Neuronal stem cell (in vitro differentiated cells): Measurements from ENCODE around the gene DZIP1.

Source experiments
- DNase-seq: peaks from one replicate; pipeline ENCODE4 v3.0.0-alpha.2; 2013; ENCODE audit warnings: low spot score
- H2AFZ ChIP-seq: one replicate; pipeline ENCODE4 v1.6.1; 2013; ENCODE audit warnings: mild to moderate bottlenecking, low read length, inconsistent platforms
- H2AK5ac ChIP-seq: 2 replicates; pipeline ENCODE4 v1.6.1; 2013; ENCODE audit warnings: low read depth, mild to moderate bottlenecking, inconsistent platforms, low read length, moderate library complexity, mixed read lengths
- H2BK120ac ChIP-seq: 2 replicates; pipeline ENCODE4 v1.6.1; 2013; ENCODE audit warnings: low read depth, mild to moderate bottlenecking, inconsistent platforms, low read length, moderate library complexity, mixed read lengths
- H2BK12ac ChIP-seq: one replicate; pipeline ENCODE4 v1.6.1; 2013; ENCODE audit warnings: low read length, inconsistent platforms
- H2BK15ac ChIP-seq: 2 replicates; pipeline ENCODE4 v1.6.1; 2013; ENCODE audit warnings: mild to moderate bottlenecking, low read length, inconsistent platforms, mixed read lengths
- H2BK5ac ChIP-seq: one replicate; pipeline ENCODE4 v1.6.1; 2013; ENCODE audit warnings: inconsistent platforms, mild to moderate bottlenecking, low read length, moderate library complexity
- H3K14ac ChIP-seq: one replicate; pipeline ENCODE4 v1.6.1; 2013; ENCODE audit warnings: low read length, inconsistent platforms
- H3K18ac ChIP-seq: 2 replicates; pipeline ENCODE4 v1.6.1; 2013; ENCODE audit warnings: low read length, inconsistent platforms
- H3K23ac ChIP-seq: 2 replicates; pipeline ENCODE4 v1.6.1; 2013; ENCODE audit warnings: low read depth, mild to moderate bottlenecking, mixed read lengths, low read length, inconsistent platforms; ENCODE audit not compliant: poor library complexity
- H3K27ac ChIP-seq: replicated peaks from 3 replicates; pipeline ENCODE4 v1.5.1; 2013; ENCODE audit warnings: low read length, inconsistent platforms
- H3K27me3 ChIP-seq, 3 experiments: 2 replicates each; pipeline ENCODE4 v1.6.1; 2013; ENCODE audit warnings: low read length in 3 of 3, mild to moderate bottlenecking in 2 of 3, inconsistent platforms in 1 of 3, low read depth in 1 of 3, mixed read lengths in 1 of 3, moderate library complexity in 1 of 3; ENCODE audit not compliant: control insufficient read depth in 3 of 3, insufficient read depth in 3 of 3
- H3K36me3 ChIP-seq, 2 donors: replicated peaks in 1 of 2; 2 replicates each; pipeline ENCODE4 v1.6.1; 2013; ENCODE audit warnings: low read length in 2 of 2; ENCODE audit not compliant: control insufficient read depth in 2 of 2, insufficient read depth in 2 of 2
- H3K4ac ChIP-seq: 2 replicates; pipeline ENCODE4 v1.6.1; 2013; ENCODE audit warnings: inconsistent platforms, mild to moderate bottlenecking, low read length, moderate library complexity
- H3K4me1 ChIP-seq, 2 donors: 1 replicate in 1 of 2; 2 replicates in 1 of 2; pipeline ENCODE4 v1.6.1; 2013; ENCODE audit warnings: low read length in 2 of 2, low read depth in 1 of 2; ENCODE audit not compliant: control insufficient read depth in 2 of 2, insufficient read depth in 1 of 2
- H3K4me2 ChIP-seq: one replicate; pipeline ENCODE4 v1.6.1; 2013; ENCODE audit warnings: mild to moderate bottlenecking, low read length, inconsistent platforms; ENCODE audit not compliant: insufficient read depth, poor library complexity, severe bottlenecking
- H3K4me3 ChIP-seq, 2 donors: 2 replicates each; pipeline ENCODE4 v1.5.1; 2013; ENCODE audit warnings: low read length in 2 of 2, mild to moderate bottlenecking in 2 of 2, inconsistent platforms in 1 of 2, moderate library complexity in 1 of 2
- H3K79me1 ChIP-seq: one replicate; pipeline ENCODE4 v1.6.1; 2013; ENCODE audit warnings: low read depth, mild to moderate bottlenecking, inconsistent platforms, low read length, moderate library complexity
- H3K9ac ChIP-seq: one replicate; pipeline ENCODE4 v1.6.1; 2013; ENCODE audit warnings: mild to moderate bottlenecking, low read depth, low read length, inconsistent platforms; ENCODE audit not compliant: poor library complexity
- H3K9me3 ChIP-seq, 2 donors: replicated peaks in 1 of 2; 2 replicates each; pipeline versions ENCODE3 to v1.6.1; 2013; ENCODE audit warnings: low read length in 2 of 2, mild to moderate bottlenecking in 2 of 2, inconsistent platforms in 1 of 2, low read depth in 1 of 2, mixed read lengths in 1 of 2, moderate library complexity in 1 of 2; ENCODE audit not compliant: control insufficient read depth in 2 of 2, insufficient read depth in 1 of 2
- H4K8ac ChIP-seq: one replicate; pipeline ENCODE4 v1.6.1; 2013; ENCODE audit warnings: low read depth, mild to moderate bottlenecking, inconsistent platforms, low read length, moderate library complexity
- H4K91ac ChIP-seq: one replicate; pipeline ENCODE4 v1.6.1; 2013; ENCODE audit warnings: low read length, low read depth, mild to moderate bottlenecking, inconsistent platforms; ENCODE audit not compliant: poor library complexity
- WGBS, 2 donors: extraction: QIAGEN DNeasy Blood & Tissue Kit; methylation state at CpG; one replicate each; pipeline ENCODE4 v1.1.7; 2013; ENCODE audit warnings: missing lambda C conversion rate in 2 of 2, mixed read lengths in 1 of 2; ENCODE audit not compliant: insufficient read length in 2 of 2, insufficient replicate concordance in 1 of 2; ENCODE audit errors: extremely low coverage in 2 of 2; 5-methylcytosine and 5-hydroxymethylcytosine counted together

The DZIP1 gene

GRCh38 chr13:95620825-95621498, 23.5 kb downstream of the DZIP1 start:
- Histone ChIP-seq H3K23ac (no peak overlapping the region), H2BK15ac (no peak overlapping the region), H4K8ac (no peak overlapping the region), H3K9ac (peak overlapping the region; percentile 12), H2BK120ac (no peak overlapping the region), H3K14ac (no peak overlapping the region), H2AK5ac (no peak overlapping the region), H2BK5ac (no peak overlapping the region), H3K27me3 (no peaks in the 10 kb centered on the region), H3K18ac (no peak overlapping the region), H3K4me3 (no peak overlapping the region), H4K91ac (no peak overlapping the region), H3K27ac (no peak overlapping the region), H2BK12ac (no peak overlapping the region), H3K36me3 (peaks cover 27 to 98% of the 10 kb centered on the region in 2 donors), H2AFZ (no peak overlapping the region), H3K9me3 (peaks cover 0 to 2% of the 10 kb centered on the region in 2 donors), H3K79me1 (no peaks in the 10 kb centered on the region), H3K4me2 (no peak overlapping the region), H3K4ac (no peak overlapping the region), H3K4me1 (no peaks in the 10 kb centered on the region)
- DNase-seq = no peak
- no CpG with 5 or more reads among the region's 10 CpGs for WGBS, 2 donors

GRCh38 chr13:95620030-95620824, 24.3 kb downstream of the DZIP1 start:
- H3K9me3 ChIP-seq = peaks cover 0 to 2% of the 10 kb centered on the region in 2 donors
- no peak overlapping the region for H3K4ac ChIP-seq
- no peak overlapping the region for H2BK15ac ChIP-seq
- H3K4me1 ChIP-seq = no peaks in the 10 kb centered on the region
- H3K27me3 ChIP-seq = no peaks in the 10 kb centered on the region
- DNase-seq = no peak
- H3K14ac ChIP-seq = no peak overlapping the region
- H2AK5ac ChIP-seq = no peak overlapping the region
- H3K4me3 ChIP-seq = no peak overlapping the region
- H4K91ac ChIP-seq = no peak overlapping the region
- H3K36me3 ChIP-seq = peaks cover 31 to 99% of the 10 kb centered on the region in 2 donors
- no peak overlapping the region for H4K8ac ChIP-seq
- no CpG with 5 or more reads among the region's 2 CpGs for WGBS, 2 donors
- H3K9ac ChIP-seq = no peak overlapping the region
- H2BK12ac ChIP-seq = no peak overlapping the region
- H3K4me2 ChIP-seq = no peak overlapping the region
- H2BK5ac ChIP-seq = no peak overlapping the region
- no peaks in the 10 kb centered on the region for H3K79me1 ChIP-seq
- H3K23ac ChIP-seq = no peak overlapping the region
- no peak overlapping the region for H3K18ac ChIP-seq
- H2BK120ac ChIP-seq = no peak overlapping the region
- no peak overlapping the region for H3K27ac ChIP-seq
- no peak overlapping the region for H2AFZ ChIP-seq

GRCh38 chr13:95615539-95615938, 29.0 kb downstream of the DZIP1 start:
- no peaks in the 10 kb centered on the region for H3K79me1 ChIP-seq
- no peak for DNase-seq
- no peak overlapping the region for H4K8ac ChIP-seq
- H2BK15ac ChIP-seq = no peak overlapping the region
- H3K27ac ChIP-seq = no peak overlapping the region
- no peak overlapping the region for H2AK5ac ChIP-seq
- H2BK5ac ChIP-seq = no peak overlapping the region
- no peak overlapping the region for H3K4ac ChIP-seq
- H4K91ac ChIP-seq = no peak overlapping the region
- H3K4me3 ChIP-seq = no peak overlapping the region
- peaks cover 21 to 96% of the 10 kb centered on the region in 2 donors for H3K36me3 ChIP-seq
- H3K23ac ChIP-seq = no peak overlapping the region
- no peak overlapping the region for H3K4me2 ChIP-seq
- WGBS, 2 donors = no CpG with 5 or more reads among the region's 3 CpGs
- H2AFZ ChIP-seq = no peak overlapping the region
- no peak overlapping the region for H2BK12ac ChIP-seq
- H3K4me1 ChIP-seq = no peaks in the 10 kb centered on the region
- H3K9ac ChIP-seq = no peak overlapping the region
- H3K18ac ChIP-seq = no peak overlapping the region
- no peak overlapping the region for H3K14ac ChIP-seq
- peaks cover 0 to 2% of the 10 kb centered on the region in 2 donors for H3K9me3 ChIP-seq
- H3K27me3 ChIP-seq = no peaks in the 10 kb centered on the region
- no peak overlapping the region for H2BK120ac ChIP-seq

- Histone ChIP-seq H3K4me2 (no peak overlapping the region), H3K14ac (no peak overlapping the region)
Observed at GRCh38 chr13:95614641-95615245, 29.8 kb downstream of the DZIP1 start.

More at GRCh38 chr13:95614641-95615245, 29.8 kb downstream of the DZIP1 start:
- no CpG with 5 or more reads among the region's 7 CpGs for WGBS, 2 donors
- Histone ChIP-seq H2AFZ (no peak overlapping the region), H4K8ac (no peak overlapping the region), H3K23ac (no peak overlapping the region), H2BK5ac (no peak overlapping the region), H3K27ac (no peak overlapping the region), H3K4me1 (no peaks in the 10 kb centered on the region), H3K4ac (no peak overlapping the region), H3K27me3 (no peaks in the 10 kb centered on the region), H2AK5ac (no peak overlapping the region), H2BK120ac (no peak overlapping the region), H3K18ac (no peak overlapping the region), H3K36me3 (peaks cover 17 to 96% of the 10 kb centered on the region in 2 donors), H3K79me1 (no peaks in the 10 kb centered on the region), H2BK12ac (no peak overlapping the region), H3K9ac (no peak overlapping the region), H2BK15ac (no peak overlapping the region), H3K4me3 (no peak overlapping the region), H3K9me3 (peaks cover 0 to 2% of the 10 kb centered on the region in 2 donors), H4K91ac (no peak overlapping the region)
- no peak for DNase-seq
